ENCODE measurements around the gene SKIDA1. TPM values are rescaled to one million over a fixed set of nuclear protein-coding genes. Genes with fewer than 3 reads are reported as not detected.

SKIDA1 gene
- total RNA-seq, 1 experiment from 2014 or later, result 0.34 TPM

DNA sequence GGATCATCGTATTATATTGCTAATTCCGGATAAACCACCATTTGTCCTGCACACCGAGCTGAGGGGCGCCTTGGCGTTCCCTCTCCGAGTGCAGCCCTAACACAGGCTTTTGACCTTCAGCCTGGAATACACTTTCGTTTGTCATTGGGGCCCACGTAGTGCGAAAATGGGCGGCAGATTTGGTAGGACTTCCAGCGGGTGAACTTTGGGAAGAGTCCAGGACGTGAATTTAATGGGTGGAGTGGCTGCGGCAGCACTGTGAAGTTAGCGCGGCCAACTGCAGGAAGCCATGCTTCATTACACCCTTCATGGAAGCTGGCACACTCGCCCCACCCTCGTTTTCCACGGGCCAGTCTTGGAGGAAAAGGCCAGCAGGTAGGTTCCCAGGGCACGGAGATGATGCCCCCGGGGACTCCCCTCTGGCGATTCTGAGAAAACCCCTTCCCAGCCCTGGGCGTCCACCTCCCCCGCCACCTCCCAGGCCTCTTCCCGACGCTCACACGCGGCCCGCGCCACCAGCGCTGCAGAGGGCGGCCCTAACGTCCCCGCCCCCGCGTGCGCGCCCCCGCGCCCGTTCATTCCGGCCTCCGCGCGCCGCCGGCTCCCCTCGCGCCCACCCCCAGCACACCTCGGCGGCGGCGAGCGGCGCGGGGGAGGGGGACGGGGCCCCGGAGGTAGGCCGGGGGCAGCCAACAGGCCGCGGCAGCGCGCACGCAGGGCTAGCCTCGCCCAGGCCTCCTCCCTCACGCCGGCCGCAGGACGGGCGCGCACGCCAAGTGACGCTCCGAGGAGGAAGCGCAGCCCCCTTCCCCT is 8.2 kb upstream of the SKIDA1 start, which contains the start of gene MLLT10 (continued):
- TF ChIP-seq, protein P1, sequence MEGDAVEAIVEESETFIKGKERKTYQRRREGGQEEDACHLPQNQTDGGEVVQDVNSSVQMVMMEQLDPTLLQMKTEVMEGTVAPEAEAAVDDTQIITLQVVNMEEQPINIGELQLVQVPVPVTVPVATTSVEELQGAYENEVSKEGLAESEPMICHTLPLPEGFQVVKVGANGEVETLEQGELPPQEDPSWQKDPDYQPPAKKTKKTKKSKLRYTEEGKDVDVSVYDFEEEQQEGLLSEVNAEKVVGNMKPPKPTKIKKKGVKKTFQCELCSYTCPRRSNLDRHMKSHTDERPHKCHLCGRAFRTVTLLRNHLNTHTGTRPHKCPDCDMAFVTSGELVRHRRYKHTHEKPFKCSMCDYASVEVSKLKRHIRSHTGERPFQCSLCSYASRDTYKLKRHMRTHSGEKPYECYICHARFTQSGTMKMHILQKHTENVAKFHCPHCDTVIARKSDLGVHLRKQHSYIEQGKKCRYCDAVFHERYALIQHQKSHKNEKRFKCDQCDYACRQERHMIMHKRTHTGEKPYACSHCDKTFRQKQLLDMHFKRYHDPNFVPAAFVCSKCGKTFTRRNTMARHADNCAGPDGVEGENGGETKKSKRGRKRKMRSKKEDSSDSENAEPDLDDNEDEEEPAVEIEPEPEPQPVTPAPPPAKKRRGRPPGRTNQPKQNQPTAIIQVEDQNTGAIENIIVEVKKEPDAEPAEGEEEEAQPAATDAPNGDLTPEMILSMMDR (IDR thresholded peaks at IDR 0.05 in 2 of 3, conservative IDR thresholded peaks at IDR 0.05 in 1 of 3; ENCODE audit: borderline replicate concordance in 1 of 3, insufficient read depth in 1 of 3, low read depth in 2 of 3, low read length in 2 of 3), result peak in 2 of 3 experiments; percentile 28 to 34; a peak in 3 of 6 replicates
- TF ChIP-seq ZBTB33 (IDR thresholded peaks at IDR 0.05; ENCODE audit: extremely low read depth, insufficient replicate concordance, low read length) (no peak), CBX3 (IDR thresholded peaks at IDR 0.05; ENCODE audit: low read depth) (no peak), POLR2AphosphoS5 (IDR thresholded peaks at IDR 0.05; ENCODE audit: low read depth, low read length) (peak; percentile 86), MAX (IDR thresholded peaks at IDR 0.05) (peak; percentile 83), ZFX (IDR thresholded peaks at IDR 0.05) (peak; percentile 42; the same call in 1 of the 2 replicates), SIN3A (IDR thresholded peaks at IDR 0.05; ENCODE audit: low read depth) (peak; percentile 59; the same call in 1 of the 2 replicates), ELF1 (IDR thresholded peaks at IDR 0.05; ENCODE audit: borderline replicate concordance, low read depth) (no peak), SP1 (IDR thresholded peaks at IDR 0.05; ENCODE audit: low read depth) (peak; percentile 30; the same call in 1 of the 2 replicates)
